ENCODE measurements around the gene SURF4.

SURF4 gene

DNA sequence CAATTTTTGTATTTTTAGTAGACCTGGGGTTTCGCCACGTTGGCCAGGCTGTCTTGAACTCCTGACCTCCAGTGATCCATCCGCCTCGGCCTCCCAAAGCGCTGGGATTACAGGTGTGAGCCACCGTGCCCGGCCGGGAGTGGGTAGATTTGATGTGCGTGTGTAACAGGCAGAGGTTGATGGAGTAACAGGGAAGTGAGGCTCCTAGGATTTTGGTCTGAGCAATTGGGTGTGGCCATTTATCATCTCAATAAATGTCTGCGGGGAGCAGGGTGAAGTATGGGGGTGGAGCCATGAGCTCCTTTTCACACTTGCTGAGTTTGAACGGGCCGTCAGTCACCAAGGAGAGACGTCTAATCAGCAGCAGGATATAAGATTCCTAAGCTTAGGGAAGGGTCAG is 43.1 kb upstream of the SURF4 start:
- H3K4me3 ChIP-seq (ENCODE audit: low read length) = no peak overlapping the region
- no peak for DNase-seq (ENCODE audit: low read depth)

DNA sequence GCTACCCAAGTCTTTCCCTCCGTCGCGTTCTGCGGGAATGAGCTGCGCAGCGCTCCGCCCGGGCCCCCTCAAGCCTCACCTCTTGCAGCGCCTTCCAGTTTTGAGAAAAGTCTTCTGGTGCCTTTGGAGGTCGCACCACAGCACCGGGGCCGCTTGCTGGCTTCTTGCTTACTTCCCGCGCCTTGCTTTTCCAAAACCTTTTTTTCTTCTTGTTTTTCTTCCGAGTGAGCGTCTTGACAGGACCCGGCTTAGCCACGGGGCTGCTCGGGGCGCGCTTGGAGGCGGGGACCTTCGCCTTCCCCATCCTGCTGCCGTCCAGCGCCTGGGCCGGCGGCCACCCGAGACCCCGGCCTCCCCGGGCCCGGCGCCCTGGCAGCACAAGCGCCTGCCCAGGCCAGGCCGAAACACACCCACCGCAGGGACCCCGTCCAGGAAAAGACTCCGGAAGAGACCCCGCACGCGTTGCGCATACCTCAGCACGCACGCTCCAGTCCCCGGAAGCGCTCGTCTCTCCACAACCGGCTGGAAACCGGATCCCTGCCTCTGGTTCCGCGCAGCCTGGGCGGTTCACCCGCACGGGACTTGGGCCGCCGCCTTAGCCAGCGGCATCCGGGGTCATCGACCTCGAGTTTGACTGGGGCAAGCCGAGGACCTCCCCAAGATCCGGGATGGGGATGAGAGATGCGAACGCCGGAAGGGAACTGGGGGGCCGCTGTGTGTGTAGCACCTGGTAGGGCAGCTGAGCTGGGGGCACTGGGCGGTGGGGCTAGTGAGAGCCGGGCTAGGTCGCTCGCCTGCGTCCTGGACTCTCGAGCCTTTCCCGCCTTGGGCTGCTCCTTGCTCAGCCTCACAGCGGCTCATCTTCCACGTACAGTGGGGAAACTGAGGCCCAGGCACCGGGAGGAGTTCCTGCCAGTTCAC is 41.9 kb upstream of the SURF4 start, which contains the start of gene REXO4:
Gene REXO4, minus strand, starts transcription at position 470 of the 921 bp plus-strand sequence. Its CDS starts 166 bp downstream, at position 304.
- TF ChIP-seq, protein P1, sequence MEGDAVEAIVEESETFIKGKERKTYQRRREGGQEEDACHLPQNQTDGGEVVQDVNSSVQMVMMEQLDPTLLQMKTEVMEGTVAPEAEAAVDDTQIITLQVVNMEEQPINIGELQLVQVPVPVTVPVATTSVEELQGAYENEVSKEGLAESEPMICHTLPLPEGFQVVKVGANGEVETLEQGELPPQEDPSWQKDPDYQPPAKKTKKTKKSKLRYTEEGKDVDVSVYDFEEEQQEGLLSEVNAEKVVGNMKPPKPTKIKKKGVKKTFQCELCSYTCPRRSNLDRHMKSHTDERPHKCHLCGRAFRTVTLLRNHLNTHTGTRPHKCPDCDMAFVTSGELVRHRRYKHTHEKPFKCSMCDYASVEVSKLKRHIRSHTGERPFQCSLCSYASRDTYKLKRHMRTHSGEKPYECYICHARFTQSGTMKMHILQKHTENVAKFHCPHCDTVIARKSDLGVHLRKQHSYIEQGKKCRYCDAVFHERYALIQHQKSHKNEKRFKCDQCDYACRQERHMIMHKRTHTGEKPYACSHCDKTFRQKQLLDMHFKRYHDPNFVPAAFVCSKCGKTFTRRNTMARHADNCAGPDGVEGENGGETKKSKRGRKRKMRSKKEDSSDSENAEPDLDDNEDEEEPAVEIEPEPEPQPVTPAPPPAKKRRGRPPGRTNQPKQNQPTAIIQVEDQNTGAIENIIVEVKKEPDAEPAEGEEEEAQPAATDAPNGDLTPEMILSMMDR (conservative IDR thresholded peaks at IDR 0.05; ENCODE audit: low read depth, low read length) = no peak
- peak within 1 kb of the TSS; percentile 86 for H3K4me3 ChIP-seq (ENCODE audit: low read length)
- peak; percentile 55 for DNase-seq (ENCODE audit: low read depth)

More for the DNA sequence above, 43.1 kb upstream of the SURF4 start:
- TF ChIP-seq, protein P1 (conservative IDR thresholded peaks at IDR 0.05; ENCODE audit: low read depth, low read length) = no peak

DNA sequence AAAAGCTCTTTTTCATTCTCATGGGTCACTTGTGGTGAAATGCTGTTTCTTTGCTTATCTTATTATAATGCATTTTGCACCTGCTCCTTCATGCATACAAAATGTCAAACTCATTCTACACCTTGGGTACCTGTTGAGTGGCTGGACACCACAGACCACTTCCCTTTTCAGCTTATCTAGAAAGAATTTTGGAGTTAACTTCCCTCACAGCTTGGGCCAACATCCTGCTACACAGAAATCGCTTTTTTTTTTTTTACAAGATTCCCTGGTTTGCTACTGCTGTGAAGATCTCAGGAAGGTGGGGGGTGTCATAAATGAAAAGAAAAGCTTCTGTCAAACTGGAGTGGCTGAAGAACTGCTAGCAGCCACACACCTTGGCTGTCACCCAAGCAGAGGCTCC is 39.3 kb upstream of the SURF4 start:
- H3K4me3 ChIP-seq (ENCODE audit: low read length) = no peak overlapping the region
- no peak for DNase-seq (ENCODE audit: low read depth)
- TF ChIP-seq, protein P1 (conservative IDR thresholded peaks at IDR 0.05; ENCODE audit: low read depth, low read length) = no peak

DNA sequence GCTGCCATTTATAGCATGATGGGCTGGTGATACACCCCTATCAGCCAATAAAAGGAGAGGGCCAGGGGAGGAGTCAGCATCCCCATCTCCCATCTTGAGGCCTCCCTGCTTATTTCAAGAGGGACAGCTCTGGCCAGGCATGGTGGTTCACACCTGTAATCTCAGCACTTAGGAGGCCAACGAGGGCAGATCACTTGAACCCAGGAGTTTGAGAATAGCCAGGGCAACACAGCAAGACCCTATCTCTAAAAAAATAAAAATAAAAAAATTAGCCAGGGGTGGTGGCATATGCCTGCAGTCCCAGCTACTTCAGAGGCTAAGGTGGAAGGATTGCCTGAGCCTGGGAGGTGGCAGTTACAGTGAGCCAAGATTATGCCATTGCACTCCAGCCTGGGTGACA is 32.2 kb upstream of the SURF4 start:
- H3K4me3 ChIP-seq (ENCODE audit: low read length) = no peak overlapping the region

DNA sequence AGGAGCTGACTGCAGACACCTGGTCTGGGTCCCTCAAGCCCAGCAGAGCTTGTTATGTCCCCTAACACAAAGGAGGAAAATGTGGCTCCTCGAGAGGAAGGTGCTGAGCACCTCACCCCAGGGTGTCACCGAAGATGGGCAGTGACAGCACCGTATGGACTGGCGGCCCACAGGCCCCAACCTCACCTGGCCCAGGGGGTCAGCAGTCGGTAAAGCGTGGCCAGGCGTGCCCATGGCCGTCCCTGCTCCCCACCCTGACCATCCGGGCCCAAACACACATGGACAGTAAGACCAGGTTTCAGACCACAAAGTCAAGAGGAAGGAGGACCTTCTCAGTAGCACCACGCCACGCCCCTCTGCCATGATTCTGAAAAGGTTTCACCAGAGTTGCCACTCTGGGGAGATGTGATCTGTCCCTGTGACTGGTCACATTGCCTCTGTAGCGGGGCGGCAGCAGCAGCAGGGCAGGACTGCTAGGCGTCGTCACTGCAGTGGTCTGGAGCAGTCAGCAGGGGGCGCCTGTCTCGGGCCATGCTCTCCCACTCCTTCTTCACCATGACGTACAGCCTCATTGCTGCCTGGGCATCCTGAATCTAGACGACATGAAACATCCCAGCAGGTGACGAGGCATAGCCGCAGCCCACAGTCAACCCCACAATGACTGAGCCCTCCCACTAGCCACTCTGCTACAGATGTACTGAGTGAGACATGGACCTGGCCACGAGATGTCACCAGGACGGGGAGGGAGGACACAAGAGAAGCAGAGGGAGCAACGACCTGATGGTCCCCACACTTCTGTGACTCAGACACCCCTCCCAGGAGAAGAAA is 30.8 kb upstream of the SURF4 start:
- no peak overlapping the region for H3K4me3 ChIP-seq (ENCODE audit: low read length)
- no peak for DNase-seq (ENCODE audit: low read depth)
- TF ChIP-seq, protein P1 (conservative IDR thresholded peaks at IDR 0.05; ENCODE audit: low read depth, low read length) = peak; percentile 93

More for the DNA sequence above, 32.2 kb upstream of the SURF4 start:
- TF ChIP-seq, protein P1 (conservative IDR thresholded peaks at IDR 0.05; ENCODE audit: low read depth, low read length) = no peak
- DNase-seq (ENCODE audit: low read depth) = no peak

DNA sequence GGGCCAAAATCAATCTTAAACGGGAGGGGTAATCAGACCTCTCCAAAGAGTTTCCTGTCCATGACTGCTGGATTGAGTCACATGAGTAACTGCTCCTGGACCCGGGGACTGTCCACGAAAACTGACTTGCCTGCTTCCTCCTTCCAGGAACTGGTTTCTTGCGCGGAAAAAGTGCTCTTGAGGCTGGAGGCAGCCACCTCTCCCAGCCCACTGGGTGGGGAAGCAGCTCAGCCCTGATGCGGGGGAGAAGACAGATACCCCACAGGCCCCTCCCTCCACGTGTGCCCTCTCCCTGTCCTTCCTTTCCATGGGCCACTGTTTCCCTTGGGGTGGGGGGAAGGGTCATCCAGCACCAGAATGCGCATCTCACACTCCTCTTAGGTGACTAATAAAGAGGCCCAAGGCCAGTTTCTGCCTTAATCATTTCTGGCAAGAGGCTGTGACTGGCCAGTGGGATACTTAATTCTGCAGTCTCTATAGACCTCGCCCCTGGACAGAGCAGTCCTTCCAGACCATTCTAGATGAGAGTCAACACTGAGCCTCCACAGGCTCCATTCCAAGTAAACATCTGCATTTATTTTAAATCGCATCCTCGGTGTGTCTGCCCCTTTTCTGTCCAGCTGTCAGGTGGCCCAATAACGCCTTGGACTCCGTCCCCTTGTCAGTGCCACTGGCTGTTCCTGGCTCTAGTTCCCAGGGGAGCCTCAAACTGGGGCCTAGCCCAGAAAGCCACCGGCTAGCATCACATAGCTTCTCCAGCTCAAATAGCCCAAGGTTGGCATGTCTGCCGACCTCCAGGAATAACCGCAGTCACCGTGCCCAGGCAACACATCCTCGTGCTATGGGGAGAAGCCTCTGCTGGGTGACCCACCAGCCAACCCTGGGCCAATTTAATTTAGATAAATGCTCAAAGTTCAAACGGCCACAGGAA is 29.9 kb upstream of the SURF4 start:
- TF ChIP-seq, protein P1 (conservative IDR thresholded peaks at IDR 0.05; ENCODE audit: low read depth, low read length) = no peak
- no peak overlapping the region for H3K4me3 ChIP-seq (ENCODE audit: low read length)
- DNase-seq (ENCODE audit: low read depth) = no peak
